ENCODE results near the gene PLD1. TPM values are rescaled to one million over a fixed set of nuclear protein-coding genes. Genes with fewer than 3 reads are reported as not detected.
A peak's percentile ranks its signal among the peaks of the same experiment; 100 is the strongest.

The PLD1 gene
- total RNA-seq, 1 donor from 2014 or later, result 59.7 TPM

DNA sequence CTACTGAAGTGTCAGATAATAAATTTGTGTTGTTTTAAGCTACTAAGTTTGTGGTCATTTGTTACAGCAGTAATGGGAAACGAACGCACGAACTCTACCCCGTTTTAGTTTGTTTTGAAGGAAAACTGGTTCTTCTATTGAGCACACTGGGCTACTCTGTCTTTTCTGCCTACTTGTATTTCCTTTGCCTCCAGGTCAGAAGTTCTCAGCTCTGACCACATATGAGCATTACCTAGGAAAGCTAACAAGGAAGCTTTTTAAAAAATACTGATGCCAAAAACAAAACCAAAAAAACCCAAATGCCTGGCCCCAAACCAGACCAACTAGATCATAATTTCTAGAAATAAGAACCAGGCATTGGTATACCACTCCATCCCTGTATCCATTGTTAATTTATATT lies 193.5 kb downstream of the PLD1 start:
- no peak for DNase-seq (ENCODE audit: low spot score)

DNA sequence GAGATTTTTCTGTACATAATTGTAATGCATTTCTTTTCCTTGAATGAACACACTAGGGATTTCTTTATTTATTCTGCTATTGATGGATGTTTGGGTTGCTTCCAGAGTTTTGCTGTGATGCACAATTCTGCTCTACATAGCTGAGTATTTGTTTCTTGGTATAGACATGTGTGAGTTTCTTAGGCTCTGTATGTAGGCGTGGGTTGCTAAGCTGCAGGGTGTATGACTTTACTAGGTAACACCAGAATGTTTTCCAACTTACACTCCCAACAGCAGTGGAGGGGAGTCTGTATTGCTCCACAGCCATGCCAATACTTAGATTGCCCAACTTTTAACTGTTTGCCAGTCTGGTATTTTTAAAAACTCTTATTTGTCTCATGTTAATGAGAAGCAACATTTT lies 194.6 kb downstream of the PLD1 start:
- no peak for DNase-seq (ENCODE audit: low spot score)

GRCh38 chr3:171615281-171615680 lies 195.0 kb downstream of the PLD1 start:
- no peak for DNase-seq (ENCODE audit: low spot score)

DNA sequence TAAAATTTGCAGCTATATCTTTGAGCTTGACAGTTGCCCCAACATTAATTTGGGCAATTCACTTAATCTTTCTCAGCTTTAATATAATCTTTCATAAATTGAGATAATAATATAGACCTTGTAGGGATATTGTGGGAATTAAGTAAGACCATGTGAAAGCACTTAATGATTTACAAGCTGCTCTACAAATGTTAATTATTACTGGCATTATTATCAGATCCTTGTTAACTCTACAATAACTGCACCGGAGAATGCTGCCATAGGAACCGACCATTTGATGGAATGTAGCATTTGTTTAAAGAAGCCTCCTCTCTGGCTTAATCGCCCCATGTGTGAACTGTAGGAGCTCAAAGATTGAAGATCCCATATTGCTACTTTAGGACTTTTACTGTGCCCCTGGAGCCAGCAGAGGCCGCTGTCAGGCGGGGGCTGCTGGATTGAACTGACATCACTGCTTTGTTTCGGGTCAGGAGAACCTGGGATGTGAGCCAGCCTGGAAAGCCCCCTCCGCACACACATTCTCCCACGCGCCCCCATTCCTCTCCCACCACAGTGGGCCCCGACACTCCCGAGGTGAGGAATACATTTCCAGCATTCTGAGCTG lies 195.9 kb downstream of the PLD1 start:
- no peak for DNase-seq (ENCODE audit: low spot score)

DNA sequence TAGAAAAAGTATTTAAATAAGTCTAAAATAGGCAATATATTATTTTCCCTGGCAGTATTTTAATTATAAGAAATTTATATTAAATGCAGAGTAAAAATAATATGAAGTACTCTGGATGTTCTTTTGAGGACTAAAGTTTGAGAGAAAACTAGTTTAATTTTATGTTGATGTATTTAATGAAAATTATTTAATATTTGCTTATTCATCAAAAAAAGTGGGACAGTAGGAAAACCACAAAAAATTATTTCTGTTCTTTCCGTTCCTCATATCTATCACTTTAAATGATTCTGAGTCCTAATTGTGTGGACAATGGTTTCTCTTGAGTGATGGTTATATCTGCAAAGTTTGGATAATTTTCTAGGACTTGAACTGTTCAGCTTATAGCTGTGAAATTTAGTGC lies 202.8 kb downstream of the PLD1 start:
- DNase-seq (ENCODE audit: low spot score), result no peak

DNA sequence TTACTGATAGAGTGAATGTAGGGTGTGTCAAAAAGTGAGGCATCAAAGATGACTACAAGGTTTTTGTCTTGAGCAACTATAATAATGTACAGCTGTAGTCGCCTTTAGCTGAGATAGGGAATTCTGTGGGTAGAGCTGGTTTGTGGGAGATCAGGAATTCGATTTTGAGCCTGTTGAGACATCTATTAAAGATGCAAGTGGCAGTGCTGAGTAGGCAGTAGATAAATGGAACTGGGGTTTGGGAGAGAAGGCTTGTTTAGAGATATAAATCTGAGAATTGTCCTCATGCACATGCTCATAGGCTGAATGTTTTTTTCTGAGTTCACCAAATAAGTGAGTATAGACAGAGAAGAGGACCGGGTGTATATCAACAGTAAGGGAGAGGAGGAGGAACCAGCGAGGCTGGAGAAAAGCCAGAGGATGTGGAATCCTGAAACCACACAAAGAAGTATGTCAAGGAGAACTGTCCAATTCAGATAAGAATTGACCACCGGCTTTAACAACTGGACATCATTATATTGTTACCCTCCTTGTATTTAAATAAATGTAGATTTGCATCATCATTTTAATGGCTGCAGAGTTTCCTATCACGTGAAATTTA lies 204.0 kb downstream of the PLD1 start:
- DNase-seq (ENCODE audit: low spot score), result no peak

DNA sequence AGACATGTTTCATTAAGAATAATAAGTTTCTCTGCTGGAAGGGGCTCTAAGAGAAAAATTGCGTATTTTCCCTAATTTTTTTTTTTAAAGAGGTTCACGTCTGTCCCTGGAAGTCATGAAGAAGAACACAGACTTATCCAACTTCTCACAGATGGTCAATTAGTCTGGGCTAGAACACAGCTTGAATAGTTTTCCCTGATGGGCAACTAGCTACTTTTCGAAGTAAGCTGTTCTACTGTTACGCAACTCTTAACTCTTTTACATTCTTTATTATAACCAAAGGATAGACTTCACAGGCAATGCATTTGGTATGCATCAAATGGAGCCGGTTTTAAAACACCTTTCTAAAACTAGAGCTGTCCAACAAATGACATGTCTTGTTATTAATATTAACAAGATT lies 205.9 kb downstream of the PLD1 start:
- no peak for DNase-seq (ENCODE audit: low spot score)

DNA sequence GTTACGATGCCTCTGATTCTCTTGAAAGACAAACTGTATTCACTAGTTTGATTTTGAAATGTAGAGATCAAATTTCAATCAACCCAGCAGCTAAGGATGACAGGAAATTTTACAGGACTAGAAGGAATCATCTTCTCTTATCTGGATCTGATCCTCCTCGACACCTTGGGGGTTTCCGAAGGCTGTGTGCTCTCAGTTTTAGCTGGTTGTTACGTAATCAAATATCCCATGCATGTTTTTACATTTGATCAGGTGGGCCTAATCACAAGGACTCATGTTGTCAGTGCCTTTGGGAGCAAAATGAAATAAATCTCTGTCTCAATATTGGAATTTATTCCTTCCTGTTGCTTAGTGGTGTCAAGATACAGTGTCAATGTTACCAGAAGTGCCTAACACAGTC lies 208.2 kb downstream of the PLD1 start:
- DNase-seq (ENCODE audit: low spot score), result no peak

GRCh38 chr3:171600030-171600429 lies 210.3 kb downstream of the PLD1 start:
- no peak for DNase-seq (ENCODE audit: low spot score)

- DNase-seq (ENCODE audit: low spot score), result no peak
Observed at GRCh38 chr3:171598990-171599389, 211.3 kb downstream of the PLD1 start.

DNA sequence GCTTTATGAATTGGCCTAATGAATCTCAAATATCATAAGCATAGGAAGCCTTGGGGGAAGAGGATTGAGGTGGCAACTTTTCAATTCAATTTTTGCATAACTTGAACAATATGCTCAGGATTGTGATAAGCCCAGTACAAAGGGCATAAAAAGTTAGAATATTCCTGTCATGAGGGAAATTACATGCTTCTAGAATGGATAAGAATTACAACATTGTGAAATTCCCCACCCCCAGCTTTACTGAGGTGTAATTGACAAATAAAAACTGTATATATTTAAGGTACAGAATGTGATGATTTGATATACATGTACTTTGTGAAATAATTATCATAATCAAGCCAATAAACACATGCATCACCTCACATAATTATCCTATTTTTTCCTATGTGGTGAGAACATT lies 217.5 kb downstream of the PLD1 start:
- no peak for DNase-seq (ENCODE audit: low spot score)

- DNase-seq (ENCODE audit: low spot score), result no peak
Observed at GRCh38 chr3:171591070-171591469, 219.2 kb downstream of the PLD1 start.

- DNase-seq (ENCODE audit: low spot score), result no peak
Observed at GRCh38 chr3:171586274-171586673, 224.0 kb downstream of the PLD1 start.

DNA sequence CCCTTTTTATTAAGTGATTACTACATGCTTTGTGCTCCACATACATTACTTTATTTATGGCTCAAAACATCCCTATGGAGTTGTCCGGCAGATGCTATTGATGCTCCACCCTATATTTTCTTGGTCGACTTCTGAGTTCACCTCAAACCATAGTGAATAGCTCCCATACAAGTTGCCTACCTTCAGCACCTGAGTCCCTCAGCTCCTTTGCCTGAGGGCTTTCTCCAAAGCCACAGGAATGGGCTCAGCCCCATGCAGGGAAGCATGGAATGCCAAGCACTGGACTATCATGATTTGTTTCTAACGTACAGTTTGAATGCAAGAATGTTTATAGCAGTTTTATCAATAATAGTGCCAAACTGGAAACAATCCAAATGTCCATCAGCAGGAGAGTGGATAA lies 225.2 kb downstream of the PLD1 start:
- no peak for DNase-seq (ENCODE audit: low spot score)

DNA sequence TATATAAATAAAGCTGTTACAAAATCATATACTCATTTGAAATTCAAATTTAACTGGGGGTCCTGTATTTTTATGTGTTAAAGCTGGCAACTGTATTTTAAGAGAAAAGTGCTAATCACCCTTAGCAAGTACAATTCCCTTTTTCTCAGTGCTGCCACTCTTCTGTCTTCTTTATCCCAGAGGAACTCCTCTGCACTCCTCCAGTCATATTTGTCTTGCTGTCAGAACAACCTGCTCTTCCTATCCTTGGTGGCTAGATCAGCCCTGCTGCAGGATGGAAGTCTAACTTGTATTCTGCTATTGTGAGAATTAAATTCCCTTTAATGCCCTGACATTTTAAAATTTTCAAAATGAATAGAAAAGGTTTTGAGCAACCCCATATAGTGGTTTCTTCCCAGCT lies 226.2 kb downstream of the PLD1 start:
- no peak for DNase-seq (ENCODE audit: low spot score)

DNA sequence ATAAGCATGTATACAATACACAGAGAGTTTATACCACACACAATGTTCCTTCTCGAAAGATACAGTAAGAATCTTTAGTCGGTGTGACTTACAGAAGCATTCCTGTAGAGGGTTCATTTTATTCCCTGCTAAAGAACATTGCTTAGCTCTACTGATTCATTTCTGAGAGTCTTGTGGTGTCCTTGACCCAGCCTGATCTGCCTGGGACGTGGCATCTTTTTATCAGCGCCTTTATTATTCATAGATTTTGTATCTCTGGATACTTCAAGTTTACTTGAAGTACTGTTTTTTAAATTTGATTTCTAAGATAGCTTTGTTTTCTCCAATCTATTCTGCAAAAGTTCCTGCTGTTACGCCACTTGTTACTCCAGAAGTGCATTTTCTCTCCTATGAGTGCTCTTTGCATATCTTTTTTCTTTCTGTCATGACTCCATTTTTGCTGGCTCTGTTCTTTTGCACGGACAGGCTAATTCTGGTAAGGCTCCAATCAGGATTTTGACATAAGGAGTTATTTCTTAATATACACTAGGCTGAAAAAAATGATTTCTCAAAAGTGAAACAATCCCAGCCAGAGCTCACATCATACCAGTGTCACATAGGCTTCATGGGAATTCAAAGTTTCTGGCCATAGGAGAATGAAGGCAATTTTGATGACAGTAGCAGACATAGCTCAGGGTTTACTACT lies 235.6 kb downstream of the PLD1 start:
- peak; percentile 24 for DNase-seq (ENCODE audit: low spot score)

DNA sequence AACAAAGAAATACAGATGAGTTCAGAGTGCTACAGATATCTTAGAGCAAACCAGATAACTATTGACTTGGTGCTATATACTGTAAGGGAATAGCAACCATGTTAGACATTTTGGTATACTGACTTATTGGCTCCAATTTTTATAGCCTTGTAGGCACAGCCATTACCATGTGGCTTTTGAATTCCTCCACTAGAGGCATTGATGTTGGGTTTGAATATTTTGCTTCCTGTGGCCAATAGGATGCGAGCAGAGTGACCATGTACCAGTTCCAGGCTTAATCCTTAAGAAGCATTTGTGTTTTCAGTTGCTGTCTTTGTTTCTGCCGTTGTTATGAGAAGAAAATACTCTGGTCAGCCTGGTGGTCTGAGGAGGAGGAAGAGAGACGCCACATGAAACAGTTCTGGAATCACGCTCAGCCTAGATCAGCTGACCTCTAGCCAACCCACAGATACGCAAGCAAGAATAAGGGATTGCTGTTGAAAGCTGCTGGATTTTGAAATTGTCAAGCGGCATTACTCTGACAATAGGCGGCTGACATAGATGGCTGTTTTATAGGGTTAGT lies 240.6 kb downstream of the PLD1 start:
- DNase-seq (ENCODE audit: low spot score), result no peak

DNA sequence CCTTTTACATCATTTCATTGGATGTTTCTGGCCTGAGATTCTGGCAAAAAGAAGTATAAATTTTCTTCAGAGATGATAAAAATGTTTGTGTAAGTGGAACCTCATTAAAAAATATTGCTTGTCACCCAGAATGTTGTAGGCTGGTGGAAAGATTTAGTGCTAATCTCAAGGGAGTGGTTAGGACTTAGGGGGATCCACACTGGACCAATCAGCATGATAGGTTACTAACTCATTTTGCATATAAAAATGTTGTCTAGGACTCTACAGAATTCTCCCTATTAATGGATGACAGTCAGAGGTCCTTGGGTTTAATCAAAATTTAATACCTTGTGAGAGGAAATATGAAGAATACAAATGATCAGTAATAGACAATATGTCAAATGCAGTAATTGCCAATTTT lies 241.5 kb downstream of the PLD1 start:
- no peak for DNase-seq (ENCODE audit: low spot score)

DNA sequence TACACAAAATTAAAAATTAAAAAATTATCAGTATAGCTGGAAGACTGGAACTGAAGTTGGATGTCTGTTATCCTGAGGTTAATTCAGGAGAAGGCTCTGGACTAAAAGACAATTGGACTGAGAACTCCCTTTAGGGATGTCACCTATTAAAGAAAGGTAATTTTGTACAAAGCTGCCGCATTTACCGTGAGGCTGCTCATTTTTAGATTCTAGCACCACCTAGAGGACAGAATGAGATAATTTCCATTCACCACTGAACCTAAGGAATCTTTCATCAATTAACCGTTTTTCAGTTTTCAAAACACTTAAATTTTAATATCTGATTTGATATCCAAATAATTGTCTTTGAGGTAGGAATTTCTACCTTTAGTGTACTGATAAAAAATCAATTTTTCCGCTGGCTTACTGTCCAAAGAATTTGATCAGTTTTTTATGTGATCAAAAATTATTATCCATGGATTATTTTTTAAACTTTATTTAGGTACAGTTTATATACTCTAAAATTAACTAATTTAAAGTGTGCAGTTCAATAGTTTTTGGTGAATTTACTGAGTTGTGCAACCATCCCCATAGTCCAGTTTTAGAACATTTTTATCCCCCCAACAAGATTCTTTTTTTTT lies 243.4 kb downstream of the PLD1 start:
- DNase-seq (ENCODE audit: low spot score), result peak; percentile 49

DNA sequence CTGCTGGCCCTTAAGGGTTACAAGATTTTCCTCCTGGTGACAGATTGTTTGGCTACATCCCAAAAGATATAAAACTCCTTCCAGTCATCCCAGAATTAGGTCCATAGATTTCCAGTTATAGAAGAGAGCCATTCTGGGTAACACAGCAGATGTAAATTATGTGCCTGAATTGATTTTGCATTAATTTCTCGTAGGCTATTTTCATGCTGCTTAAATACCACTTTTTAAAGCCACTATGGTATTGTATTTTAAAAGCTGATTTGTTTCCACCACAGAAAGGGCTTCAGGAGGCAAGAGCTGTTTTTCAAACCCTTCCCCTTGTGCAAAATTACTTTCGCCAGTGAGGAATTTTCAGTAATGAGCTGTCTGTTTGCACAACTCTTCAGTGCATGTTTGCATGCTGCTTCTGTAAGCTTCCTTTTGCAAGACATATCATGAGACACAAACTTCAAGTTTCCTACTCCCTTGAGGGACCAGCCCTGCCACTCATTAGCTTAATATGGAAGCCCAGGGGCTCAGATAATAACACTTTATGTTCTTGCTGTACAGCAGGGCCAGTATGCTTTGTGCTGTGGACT lies 244.7 kb downstream of the PLD1 start:
- DNase-seq (ENCODE audit: low spot score), result no peak

DNA sequence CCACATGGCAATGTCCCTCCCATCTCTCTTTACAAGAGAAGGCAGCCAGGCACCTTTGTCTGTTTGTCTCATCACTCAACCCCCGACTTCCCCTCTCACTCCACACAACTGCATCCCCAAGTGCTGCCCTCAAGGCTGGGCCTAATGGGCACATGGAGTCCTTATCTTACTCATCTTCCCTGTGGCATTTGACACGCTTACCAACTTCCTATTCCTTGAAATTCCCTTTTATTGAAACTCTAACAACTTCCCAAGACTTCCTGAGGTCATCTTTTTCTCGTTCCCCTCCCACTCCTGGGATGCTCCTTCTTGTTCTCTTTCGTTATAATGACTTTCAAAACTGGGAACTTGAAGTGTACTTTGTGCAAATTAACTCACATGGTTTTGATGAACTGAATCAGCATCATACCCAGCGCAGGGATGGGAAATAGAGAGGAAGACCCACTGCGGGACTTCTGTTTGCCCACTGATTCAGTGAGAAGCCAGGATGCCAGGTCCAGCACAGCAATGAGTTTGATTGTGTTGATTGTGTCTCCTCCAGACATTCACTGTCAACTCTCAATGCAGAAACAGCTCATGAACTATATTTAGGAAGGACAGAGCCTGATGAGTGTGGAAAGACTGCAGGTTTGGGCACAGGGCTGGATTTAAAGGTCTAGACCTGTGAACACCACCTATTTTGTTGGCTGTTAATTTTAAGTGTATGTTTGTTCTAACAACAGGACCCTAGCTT lies 245.4 kb downstream of the PLD1 start:
- no peak for DNase-seq (ENCODE audit: low spot score)

GRCh38 chr3:171563298-171563697 lies 247.0 kb downstream of the PLD1 start:
- DNase-seq (ENCODE audit: low spot score), result no peak

Measured in umbilical cord (tissue), 2 donors.